Stimulated activated CD4-positive, alpha-beta T cell treated with anti-CD3 and anti-CD28 coated beads, TNF-alpha, amount 100 ng/mL, for 24 hours (primary cell): ENCODE results near the gene CASZ1.

Experiments used
- DNase-seq, 3 experiments: peaks; one replicate each; pipeline ENCODE4 v3.0.0-alpha.2; 2020; ENCODE audit warnings: low read depth in 3 of 3

Gene CASZ1

GRCh38 chr1:10773851-10774614 is 22.4 kb downstream of the CASZ1 start:
- no peak for DNase-seq

GRCh38 chr1:10773376-10773775 is 23.1 kb downstream of the CASZ1 start:
- DNase-seq: no peak

GRCh38 chr1:10772711-10773110 is 23.7 kb downstream of the CASZ1 start:
- no peak for DNase-seq

- DNase-seq: no peak
Observed at GRCh38 chr1:10771789-10772188, 24.7 kb downstream of the CASZ1 start.

- no peak for DNase-seq
Observed at GRCh38 chr1:10768552-10768951, 27.9 kb downstream of the CASZ1 start.

GRCh38 chr1:10767282-10767681 is 29.2 kb downstream of the CASZ1 start:
- no peak for DNase-seq

- DNase-seq: no peak
Observed at GRCh38 chr1:10765734-10766478, 30.5 kb downstream of the CASZ1 start.

GRCh38 chr1:10765304-10765703 is 31.1 kb downstream of the CASZ1 start:
- no peak for DNase-seq

GRCh38 chr1:10764296-10764798 is 32.1 kb downstream of the CASZ1 start:
- DNase-seq: no peak

GRCh38 chr1:10762875-10763274 is 33.6 kb downstream of the CASZ1 start:
- no peak for DNase-seq

GRCh38 chr1:10762153-10762523 is 34.3 kb downstream of the CASZ1 start:
- no peak for DNase-seq

- DNase-seq: no peak
Observed at GRCh38 chr1:10761503-10762152, 34.8 kb downstream of the CASZ1 start.

- DNase-seq: no peak
Observed at GRCh38 chr1:10760566-10761502, 35.6 kb downstream of the CASZ1 start.

- no peak for DNase-seq
Observed at GRCh38 chr1:10759413-10760200, 36.8 kb downstream of the CASZ1 start.

- no peak for DNase-seq
Observed at GRCh38 chr1:10756842-10757241, 39.6 kb downstream of the CASZ1 start.

GRCh38 chr1:10755970-10756521 is 40.4 kb downstream of the CASZ1 start:
- DNase-seq: peak; percentile 5 to 56 (median 7)

- no peak for DNase-seq
Observed at GRCh38 chr1:10754568-10755329, 41.7 kb downstream of the CASZ1 start.

- DNase-seq: peak in 1 of 3 experiments; percentile 5
Observed at GRCh38 chr1:10753299-10753698, 43.1 kb downstream of the CASZ1 start.

GRCh38 chr1:10751561-10752085 is 44.8 kb downstream of the CASZ1 start:
- no peak for DNase-seq
